ENCODE data around the gene CDKAL1. TPM values are rescaled to one million over a fixed set of nuclear protein-coding genes. Genes with fewer than 3 reads are reported as not detected.
"Not testable (repeated sequence)": the region's sequence is repeated elsewhere in the genome, so short reads cannot be mapped to it uniquely, and the experiment has no call there.

CDKAL1 gene
- total RNA-seq, 1 donor = 26.8 TPM

DNA sequence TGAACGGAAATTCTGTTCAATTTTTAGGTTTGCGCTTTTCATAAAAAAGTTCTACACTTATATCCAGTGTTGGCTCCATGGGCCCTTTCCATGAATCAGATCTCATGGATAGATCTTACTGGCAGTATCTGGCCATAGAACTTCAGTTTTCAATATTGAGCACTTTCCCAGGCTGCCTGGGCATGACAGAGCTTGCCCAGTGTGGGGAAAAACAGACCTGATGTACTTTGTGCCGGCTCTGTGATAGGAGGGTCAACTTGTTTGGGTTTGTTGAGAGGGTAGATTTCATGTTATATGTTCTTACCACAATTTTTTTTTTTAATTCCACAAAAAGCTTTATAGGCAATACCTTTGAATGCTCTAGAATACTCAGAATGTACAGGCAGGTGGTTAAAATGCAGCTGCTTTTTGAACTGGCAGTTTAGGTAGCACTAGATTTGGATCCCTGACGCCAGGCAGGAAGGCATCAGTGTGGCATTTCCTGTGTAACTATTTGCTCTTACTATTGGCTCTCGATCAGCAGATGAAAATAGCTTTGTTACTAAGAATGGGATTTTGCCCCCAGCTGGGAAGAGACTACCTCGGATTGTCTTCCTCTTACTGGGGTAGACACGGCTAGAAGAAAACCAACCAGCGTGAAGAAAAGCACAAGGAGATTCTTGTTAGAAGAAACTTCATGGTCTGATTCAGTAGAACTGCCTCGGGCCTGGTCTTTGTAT is 654.4 kb downstream of the CDKAL1 start:
- DNase-seq (ENCODE audit: low read depth) = no peak
- no peak for TF ChIP-seq CTCF (IDR thresholded peaks at IDR 0.05; ENCODE audit: insufficient read depth, low read depth, low read length)
- no peak overlapping the region for H3K4me3 ChIP-seq (ENCODE audit: low read depth, low read length)

GRCh38 chr6:21189759-21190158 is 655.5 kb downstream of the CDKAL1 start:
- no peak overlapping the region for H3K4me3 ChIP-seq (ENCODE audit: low read depth, low read length)
- DNase-seq (ENCODE audit: low read depth) = no peak
- TF ChIP-seq CTCF (IDR thresholded peaks at IDR 0.05; ENCODE audit: insufficient read depth, low read depth, low read length) = no peak

- no peak for DNase-seq (ENCODE audit: low read depth)
- peak overlapping the region; percentile 7 for H3K4me3 ChIP-seq (ENCODE audit: low read depth, low read length)
- no peak for TF ChIP-seq CTCF (IDR thresholded peaks at IDR 0.05; ENCODE audit: insufficient read depth, low read depth, low read length)
Observed at GRCh38 chr6:21190701-21191100, 656.4 kb downstream of the CDKAL1 start.

DNA sequence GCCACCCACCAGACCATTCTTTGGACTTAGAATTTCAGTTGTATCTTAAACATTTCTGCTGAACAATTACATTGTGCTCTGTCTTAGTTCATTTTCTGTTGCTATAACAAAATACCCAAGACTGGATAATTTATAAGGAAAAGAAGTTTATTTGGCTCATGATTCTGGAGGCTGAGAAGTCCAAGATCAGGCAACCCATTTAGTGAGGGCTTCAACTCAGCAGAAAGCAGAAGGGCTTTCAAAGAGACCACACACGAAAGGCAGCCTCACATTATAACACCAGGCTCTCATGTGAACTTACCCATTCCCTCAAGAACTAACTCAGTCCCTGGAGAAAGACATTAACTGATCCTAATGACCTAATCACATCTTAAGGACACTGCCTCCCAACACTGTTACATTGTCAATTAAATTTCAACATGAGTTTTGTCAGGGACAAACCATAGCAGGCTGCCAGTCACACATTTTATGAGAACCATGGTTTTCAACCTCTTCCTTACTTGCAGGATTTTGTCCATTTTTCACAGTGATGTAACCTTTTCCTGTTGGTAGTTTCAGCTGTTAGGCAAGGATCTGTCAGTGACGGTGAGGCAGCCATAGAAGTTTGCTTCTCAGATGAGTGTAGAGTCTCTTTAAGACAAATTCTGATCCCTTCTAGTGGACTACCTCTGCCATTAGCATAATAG is 659.7 kb downstream of the CDKAL1 start:
- no peak for DNase-seq (ENCODE audit: low read depth)
- no peak for TF ChIP-seq CTCF (IDR thresholded peaks at IDR 0.05; ENCODE audit: insufficient read depth, low read depth, low read length)
- no peak overlapping the region for H3K4me3 ChIP-seq (ENCODE audit: low read depth, low read length)

DNA sequence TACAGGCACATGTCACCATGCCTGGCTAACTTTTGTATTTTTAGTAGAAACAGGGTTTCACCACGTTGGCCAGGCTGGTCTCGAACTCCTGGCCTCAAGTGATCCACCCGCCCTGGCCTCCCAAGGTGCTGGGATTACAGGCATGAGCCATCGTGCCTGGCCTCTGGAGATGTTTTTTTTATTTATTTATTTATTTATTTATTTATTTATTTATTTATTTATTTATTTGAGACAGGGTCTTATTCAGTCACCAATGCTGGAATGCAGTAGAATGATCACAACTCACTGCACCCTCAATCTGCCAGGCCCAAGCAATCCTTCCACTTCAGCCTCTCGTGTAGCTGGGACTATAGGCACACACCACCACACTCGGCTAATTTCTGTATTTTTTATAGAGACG is 661.0 kb downstream of the CDKAL1 start:
- DNase-seq (ENCODE audit: low read depth); H3K4me3 ChIP-seq (ENCODE audit: low read depth, low read length): not testable (repeated sequence)

- TF ChIP-seq CTCF (IDR thresholded peaks at IDR 0.05; ENCODE audit: insufficient read depth, low read depth, low read length) = no peak
- no peak for DNase-seq (ENCODE audit: low read depth)
- no peak overlapping the region for H3K4me3 ChIP-seq (ENCODE audit: low read depth, low read length)
Observed at GRCh38 chr6:21198032-21198640, 663.9 kb downstream of the CDKAL1 start.

DNA sequence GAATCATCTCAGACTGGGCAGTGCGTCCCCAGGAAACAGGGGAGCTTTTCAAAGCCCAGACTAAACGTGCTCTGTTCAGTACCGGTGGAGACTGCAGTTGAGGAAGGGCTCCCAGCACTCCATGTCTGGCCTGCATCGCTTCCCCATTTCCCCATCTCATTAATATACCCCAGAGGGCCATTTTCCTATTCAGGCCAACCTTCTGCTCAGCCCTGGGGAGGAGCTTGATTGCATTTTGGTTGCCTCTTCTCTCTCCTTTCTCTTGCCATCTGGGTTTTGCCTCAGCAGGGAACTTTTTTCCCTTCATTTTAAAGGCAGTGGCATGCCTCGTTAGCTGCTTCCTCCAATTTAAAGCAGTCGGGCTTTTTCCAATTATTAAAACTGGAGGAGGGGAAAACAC is 665.0 kb downstream of the CDKAL1 start:
- H3K4me3 ChIP-seq (ENCODE audit: low read depth, low read length) = no peak overlapping the region
- no peak for TF ChIP-seq CTCF (IDR thresholded peaks at IDR 0.05; ENCODE audit: insufficient read depth, low read depth, low read length)
- DNase-seq (ENCODE audit: low read depth) = no peak

Measured in fibroblast of villous mesenchyme (primary cell).